HCEC 1CT (cell line): Measurements from ENCODE around the gene TGFB1.
"Not testable (repeated sequence)": the region's sequence is repeated elsewhere in the genome, so short reads cannot be mapped to it uniquely, and the experiment has no call there.

ENCODE experiments used
- DNase-seq: peaks from one replicate; pipeline ENCODE4 v3.0.0-alpha.2; 2017

TGFB1 gene

GRCh38 chr19:41299046-41299754 lies 54.5 kb downstream of the TGFB1 start:
- DNase-seq: no peak

GRCh38 chr19:41298348-41298964 lies 55.3 kb downstream of the TGFB1 start:
- DNase-seq: peak; percentile 39

GRCh38 chr19:41297628-41298347 lies 55.9 kb downstream of the TGFB1 start:
- no peak for DNase-seq

GRCh38 chr19:41296433-41296871 lies 57.3 kb downstream of the TGFB1 start:
- DNase-seq: no peak

- DNase-seq: no peak
These were observed 58.2 kb downstream of the TGFB1 start for GRCh38 chr19:41295499-41295898.

GRCh38 chr19:41294393-41294792 lies 59.3 kb downstream of the TGFB1 start:
- no peak for DNase-seq

GRCh38 chr19:41289814-41290213 lies 63.9 kb downstream of the TGFB1 start:
- not testable (repeated sequence) for DNase-seq

GRCh38 chr19:41288673-41289530 lies 64.8 kb downstream of the TGFB1 start:
- DNase-seq: no peak
